Gastrocnemius medialis (tissue), 4 donors: ENCODE results near the gene PDF.

Experiments
- POLR2A ChIP-seq, 2 donors: fragments of 450-650 bp; IDR thresholded peaks; one replicate each; pipeline ENCODE4 v1.6.1; 2017; ENCODE audit warnings: antibody characterized with exemption in 2 of 2, mild to moderate bottlenecking in 2 of 2, moderate library complexity in 2 of 2
- TF ChIP-seq, protein P1 (sequence below), 5 experiments: fragments of 450-650 bp in 3 of 5; fragments of 200-600 bp in 2 of 5; sonication (generic) in 2 of 5; IDR thresholded peaks in 4 of 5; conservative IDR thresholded peaks in 1 of 5; 1 replicate in 4 of 5; 2 replicates in 1 of 5; pipeline ENCODE4 v1.5.1; 2016 to 2019; ENCODE audit warnings: antibody characterized with exemption in 5 of 5, mild to moderate bottlenecking in 3 of 5, moderate library complexity in 3 of 5

GRCh38 chr16:69311533-69312387, 18.6 kb downstream of the PDF start:
- TF ChIP-seq, protein P1, sequence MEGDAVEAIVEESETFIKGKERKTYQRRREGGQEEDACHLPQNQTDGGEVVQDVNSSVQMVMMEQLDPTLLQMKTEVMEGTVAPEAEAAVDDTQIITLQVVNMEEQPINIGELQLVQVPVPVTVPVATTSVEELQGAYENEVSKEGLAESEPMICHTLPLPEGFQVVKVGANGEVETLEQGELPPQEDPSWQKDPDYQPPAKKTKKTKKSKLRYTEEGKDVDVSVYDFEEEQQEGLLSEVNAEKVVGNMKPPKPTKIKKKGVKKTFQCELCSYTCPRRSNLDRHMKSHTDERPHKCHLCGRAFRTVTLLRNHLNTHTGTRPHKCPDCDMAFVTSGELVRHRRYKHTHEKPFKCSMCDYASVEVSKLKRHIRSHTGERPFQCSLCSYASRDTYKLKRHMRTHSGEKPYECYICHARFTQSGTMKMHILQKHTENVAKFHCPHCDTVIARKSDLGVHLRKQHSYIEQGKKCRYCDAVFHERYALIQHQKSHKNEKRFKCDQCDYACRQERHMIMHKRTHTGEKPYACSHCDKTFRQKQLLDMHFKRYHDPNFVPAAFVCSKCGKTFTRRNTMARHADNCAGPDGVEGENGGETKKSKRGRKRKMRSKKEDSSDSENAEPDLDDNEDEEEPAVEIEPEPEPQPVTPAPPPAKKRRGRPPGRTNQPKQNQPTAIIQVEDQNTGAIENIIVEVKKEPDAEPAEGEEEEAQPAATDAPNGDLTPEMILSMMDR (IDR thresholded peaks at IDR 0.05 in 4 of 5, conservative IDR thresholded peaks at IDR 0.05 in 1 of 5) = peak in 1 of 5 experiments; percentile 7
- TF ChIP-seq POLR2A (IDR thresholded peaks at IDR 0.05) = no peak
